NCI-H748 (cell line): ENCODE measurements around the gene CALB2.
A peak's percentile ranks its signal among the peaks of the same experiment; 100 is the strongest.

ENCODE experiments used
- DNase-seq: peaks from one replicate; lab custom pipeline; 2025; ENCODE audit not compliant: unreplicated experiment; lab: John Stamatoyannopoulos, UW

CALB2 gene

GRCh38 chr16:71424626-71425025, 66.1 kb downstream of the CALB2 start:
- DNase-seq = no peak

GRCh38 chr16:71425746-71426068, 67.2 kb downstream of the CALB2 start:
- DNase-seq = no peak

DNA sequence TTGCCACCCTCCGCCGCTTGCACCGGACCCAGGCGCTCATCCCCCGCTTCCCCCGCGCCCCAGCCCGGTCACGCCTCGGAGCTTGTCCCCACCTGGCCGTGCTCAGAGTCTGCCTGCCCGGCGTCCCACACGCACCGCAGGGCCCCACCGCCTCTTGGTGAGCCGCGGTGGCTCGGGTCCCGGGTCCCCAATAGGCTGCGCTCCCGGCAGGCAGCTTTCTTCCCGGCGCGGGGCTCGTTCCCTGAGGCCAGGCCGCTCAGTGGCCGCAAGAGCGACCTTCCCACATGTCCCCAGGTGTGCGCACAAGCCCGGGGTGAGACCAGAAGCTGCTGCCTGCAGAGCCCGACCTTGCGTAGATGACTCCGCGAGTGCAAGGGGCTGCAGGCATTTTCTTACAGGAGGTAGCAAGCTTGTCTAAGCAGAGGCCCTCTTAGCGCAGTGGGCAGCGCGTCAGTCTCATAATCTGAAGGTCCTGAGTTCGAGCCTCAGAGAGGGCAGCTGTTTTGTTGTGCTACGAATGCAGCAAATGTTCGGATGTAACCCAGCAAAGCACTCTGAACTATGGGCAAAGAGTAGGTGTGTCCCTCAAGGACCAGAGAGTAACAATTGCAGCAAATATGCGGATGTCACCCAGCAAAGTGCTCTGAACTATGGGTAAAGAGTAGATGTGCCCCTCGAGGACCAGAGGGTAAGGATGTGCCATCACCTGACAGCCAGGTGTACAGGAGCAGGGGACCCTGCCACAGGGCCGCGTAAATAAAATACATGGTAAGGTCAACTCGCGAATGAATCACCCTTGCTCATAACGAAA, 67.8 kb downstream of the CALB2 start:
- peak; percentile 87 for DNase-seq

GRCh38 chr16:71426880-71427615, 68.5 kb downstream of the CALB2 start:
- DNase-seq = no peak

GRCh38 chr16:71428385-71428784, 69.9 kb downstream of the CALB2 start:
- no peak for DNase-seq

DNA sequence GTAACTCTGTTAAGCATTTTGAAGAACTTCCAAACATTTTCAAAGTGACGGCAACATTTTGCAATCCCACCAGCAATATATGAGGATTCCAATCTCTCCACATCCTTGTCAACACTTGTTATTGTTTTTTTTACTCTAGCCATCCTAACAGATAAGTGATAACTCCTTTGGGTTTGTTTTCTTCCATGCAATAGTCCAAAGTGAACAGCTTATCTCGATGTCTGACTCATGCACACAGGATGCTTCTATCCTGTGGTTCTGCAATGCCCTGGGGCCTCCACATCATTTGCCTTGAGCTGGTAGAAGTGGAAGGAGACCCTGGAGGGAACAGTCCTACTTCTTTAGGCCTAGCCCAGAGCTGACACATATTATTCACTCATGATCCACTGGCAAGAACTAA, 70.4 kb downstream of the CALB2 start:
- DNase-seq = no peak

- DNase-seq = no peak
These were observed 71.1 kb downstream of the CALB2 start for GRCh38 chr16:71429581-71429980.

GRCh38 chr16:71430744-71431143, 72.2 kb downstream of the CALB2 start:
- no peak for DNase-seq

GRCh38 chr16:71431176-71431575, 72.7 kb downstream of the CALB2 start:
- DNase-seq = no peak

DNA sequence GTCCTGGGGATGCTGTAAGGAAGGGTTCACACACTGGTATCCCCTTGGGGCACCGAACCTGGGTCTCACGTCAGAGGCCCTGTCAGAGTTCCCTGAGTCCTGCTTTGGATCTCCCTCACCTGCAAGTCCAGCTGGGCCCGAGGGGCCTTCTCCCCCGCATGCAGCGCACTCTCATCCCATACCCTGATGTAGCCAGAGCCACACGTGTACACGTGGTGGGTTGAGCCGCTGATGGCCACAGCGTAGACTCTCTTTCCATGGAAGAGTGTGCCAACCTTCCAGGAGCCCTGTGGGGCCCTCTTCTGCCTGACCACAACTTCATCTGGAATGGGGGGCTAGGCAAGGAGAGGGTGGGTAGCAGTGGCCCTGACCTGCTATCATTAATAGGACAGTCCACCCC, 73.5 kb downstream of the CALB2 start:
- DNase-seq = no peak

- DNase-seq = no peak
These were observed 74.4 kb downstream of the CALB2 start for GRCh38 chr16:71432906-71433305.

DNA sequence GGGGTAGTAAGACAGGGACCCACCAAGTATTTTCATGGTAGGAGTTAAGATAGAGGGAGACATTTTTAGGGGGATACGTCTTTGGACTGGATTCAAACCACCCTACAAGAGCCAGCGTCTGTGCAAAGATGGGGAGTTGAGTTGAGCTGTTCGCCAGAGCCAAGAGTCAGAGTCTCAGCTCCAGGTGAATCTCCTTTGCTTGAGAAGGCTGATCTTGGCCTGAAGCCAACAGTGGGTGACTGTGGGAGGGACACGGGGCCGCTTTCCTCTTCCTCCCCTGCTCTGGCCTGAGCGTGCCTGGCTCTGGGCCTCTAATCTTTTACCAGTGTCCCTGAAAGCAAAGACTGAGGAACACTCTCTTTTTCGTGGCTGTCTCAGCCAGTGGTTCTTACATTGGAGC, 78.0 kb downstream of the CALB2 start:
- DNase-seq = no peak

- no peak for DNase-seq
These were observed 81.0 kb downstream of the CALB2 start for GRCh38 chr16:71439523-71439922.
